HG03558 (cell line): ENCODE data around the gene SLC22A2.
"Not testable (repeated sequence)": the region's sequence is repeated elsewhere in the genome, so short reads cannot be mapped to it uniquely, and the experiment has no call there.

ENCODE experiments used
- ATAC-seq: cut with Tn5 transposase; IDR thresholded peaks from one replicate; pipeline ENCODE4 v1.9.1; 2021; ENCODE audit warnings: moderate number of reproducible peaks; ENCODE audit not compliant: unreplicated experiment; ENCODE audit errors: extremely low read depth

Gene SLC22A2

DNA sequence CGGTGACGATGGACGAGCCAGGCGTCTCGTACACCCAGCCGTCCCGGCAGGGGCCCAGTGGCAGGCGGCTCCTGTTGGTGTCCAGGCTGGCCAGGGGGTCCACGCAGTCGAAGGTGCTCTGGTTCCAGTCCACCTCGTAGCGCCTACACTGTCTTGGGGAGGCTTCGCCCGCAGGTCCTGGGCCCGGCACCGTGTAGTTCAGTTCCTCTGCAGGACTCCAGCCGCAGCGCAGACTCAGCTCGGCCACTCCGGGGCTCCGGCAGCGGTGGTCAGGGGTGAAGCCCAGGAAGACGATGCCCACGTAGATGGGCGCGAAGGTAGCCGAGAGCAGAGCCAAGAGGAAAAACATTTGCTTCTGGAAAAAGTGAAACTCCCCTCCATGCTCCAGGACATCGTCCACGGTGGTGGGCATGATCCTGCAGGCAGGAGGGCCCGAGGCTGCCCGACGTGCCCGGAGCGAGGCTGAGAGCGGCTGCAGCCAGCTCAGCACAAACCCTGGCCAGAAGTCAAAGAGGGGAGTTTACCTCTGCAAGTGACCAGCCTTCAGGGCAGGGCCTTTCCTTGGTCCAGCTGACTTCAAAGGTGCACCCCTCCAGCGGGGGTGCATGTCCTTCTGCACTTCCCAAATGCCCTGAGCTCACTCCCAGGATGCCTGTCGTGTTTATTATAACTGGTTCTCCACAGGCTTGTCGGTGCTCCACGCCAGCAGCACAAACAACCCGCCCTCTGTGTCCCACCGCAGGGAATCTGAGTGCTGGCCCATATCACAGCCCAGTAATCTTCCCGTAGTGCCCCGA, at the start of gene SLC22A2:
SLC22A2 (minus strand) TSS at position 476 of the 797 bp plus-strand sequence; CDS start at position 412, 64 bp downstream.
- ATAC-seq = no peak

DNA sequence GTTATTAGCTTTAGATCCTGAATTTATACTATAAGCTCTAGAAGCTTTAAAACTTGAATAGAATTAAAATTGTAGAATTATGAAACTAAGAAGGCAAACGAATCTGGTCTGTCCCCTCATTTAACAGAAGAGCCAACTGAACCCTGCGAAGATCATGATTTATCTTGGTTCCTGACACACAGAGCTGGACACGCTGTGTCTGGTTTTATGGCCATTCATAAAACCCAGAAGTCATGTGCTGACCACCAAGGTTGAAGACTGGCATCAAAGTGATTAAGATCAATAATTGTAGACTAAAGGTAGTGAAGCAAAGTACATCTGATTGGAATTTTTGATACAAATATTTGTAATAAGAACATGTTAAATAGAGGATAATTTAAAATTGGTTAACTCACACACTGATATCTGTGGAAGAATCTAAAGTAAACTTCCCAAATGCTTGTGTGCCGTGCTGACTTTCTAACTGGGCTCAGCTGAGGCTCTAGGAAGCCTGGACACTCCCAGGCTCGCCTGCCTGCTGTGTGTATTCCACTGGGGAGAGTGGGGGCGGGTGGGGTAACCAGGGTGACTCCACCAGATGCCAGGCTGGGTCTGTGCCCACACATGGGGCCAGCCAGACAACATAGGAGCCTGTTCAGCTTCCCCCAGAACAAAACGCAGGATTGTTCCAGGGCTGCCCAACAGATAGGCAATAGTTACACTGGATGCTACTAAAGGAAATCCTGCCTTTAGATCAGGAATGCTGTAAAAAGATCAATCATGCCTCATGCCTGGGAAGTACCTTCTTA, 47.5 kb upstream of the SLC22A2 start:
- ATAC-seq = no peak

DNA sequence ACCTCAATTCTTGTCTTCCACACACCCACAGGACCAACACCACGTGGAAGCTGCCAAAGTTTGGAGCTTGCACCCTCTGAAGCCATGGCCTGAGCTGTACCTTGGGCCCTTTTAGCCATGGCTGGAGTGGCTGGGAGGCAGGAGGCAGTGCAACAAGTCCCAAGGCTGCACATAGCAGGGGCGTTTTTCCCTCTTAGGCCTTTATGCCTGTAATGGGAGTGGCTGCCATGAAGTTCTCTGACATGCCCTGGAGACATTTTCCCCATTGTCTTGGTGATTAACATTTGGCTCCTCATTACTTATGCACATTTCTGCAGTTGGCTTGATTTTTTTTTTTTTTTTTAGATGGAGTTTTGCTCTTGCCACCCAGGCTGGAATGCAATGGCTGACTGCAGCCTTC, 45.2 kb upstream of the SLC22A2 start:
- ATAC-seq = no peak

DNA sequence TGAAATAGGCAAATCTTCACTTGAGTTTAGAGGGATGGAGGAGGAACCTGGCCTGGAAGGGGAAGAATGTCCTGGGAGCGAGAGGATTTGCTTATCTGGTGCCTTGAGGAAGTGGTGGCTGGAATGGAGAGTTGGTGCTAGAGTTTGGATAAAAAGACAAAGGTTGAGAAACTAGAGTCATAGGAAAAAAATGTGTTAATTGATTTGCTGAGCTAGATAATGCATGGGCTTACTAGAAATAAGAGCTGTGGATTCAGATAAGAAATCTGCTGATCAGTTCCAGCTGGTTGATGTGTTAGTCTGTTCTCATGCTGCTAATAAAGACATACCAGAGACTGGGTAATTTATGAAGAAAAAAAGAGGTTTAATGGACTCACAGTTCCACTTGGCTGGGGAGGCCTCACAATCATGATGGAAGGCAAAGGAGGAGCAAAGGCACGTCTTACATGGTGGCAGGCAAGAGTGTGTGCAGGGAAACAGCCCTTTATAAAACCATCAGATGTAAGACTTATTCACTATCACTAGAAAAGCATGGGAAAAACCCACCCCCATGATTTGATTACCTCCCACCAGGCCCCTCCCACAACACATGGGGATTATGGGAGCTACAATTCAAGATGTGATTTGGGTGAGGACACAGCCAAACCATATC, 43.9 kb upstream of the SLC22A2 start:
- ATAC-seq = not testable (repeated sequence)

DNA sequence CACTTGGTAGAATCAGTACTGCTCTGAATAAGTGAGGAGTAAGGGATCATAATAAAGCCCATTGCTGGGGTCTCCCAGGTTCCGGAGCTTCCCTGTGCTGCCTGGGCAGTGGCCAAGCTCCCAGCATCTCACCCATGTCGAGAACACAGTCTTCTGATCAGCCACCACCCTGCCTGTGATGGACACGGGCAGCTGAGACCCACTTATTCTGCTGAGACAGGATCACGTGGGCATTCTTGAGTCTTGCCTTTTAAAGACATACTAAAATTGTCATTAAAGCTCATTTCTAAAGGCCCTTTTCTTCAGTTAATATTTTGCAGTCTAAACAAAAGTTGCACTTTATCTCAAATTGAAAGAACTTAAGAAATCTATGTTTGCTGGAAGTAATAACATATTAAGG, 42.7 kb upstream of the SLC22A2 start:
- ATAC-seq = no peak

DNA sequence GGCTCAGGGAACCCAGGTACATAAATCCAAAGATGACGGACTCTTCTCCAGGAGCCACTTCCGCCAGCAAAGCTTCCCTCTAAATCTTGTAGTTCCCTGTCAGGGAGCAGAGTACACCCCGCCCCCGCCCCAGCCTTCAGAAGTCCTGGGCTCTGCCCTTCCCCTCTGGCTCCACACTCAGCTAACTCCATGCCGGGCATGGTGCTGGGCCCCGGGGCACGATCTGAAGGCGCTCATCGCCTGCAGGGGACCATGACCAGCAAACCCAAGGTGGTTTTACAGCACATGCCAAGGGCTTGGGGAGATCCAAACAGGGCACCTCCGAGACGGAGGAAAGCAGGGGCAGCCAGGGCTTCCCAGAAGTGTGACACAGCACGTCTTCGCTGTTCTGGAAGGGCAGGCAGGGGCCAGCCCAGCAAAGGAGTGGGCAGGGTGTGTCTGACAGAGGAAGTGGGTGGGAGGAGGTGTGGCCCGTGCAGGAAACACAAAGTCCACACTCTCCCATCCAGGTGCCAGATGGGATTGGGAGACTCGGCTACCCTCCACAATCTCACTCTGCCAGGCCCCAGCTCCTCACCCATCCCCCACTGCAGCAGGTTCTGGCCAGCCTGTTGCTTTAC, 41.6 kb upstream of the SLC22A2 start:
- ATAC-seq = no peak

DNA sequence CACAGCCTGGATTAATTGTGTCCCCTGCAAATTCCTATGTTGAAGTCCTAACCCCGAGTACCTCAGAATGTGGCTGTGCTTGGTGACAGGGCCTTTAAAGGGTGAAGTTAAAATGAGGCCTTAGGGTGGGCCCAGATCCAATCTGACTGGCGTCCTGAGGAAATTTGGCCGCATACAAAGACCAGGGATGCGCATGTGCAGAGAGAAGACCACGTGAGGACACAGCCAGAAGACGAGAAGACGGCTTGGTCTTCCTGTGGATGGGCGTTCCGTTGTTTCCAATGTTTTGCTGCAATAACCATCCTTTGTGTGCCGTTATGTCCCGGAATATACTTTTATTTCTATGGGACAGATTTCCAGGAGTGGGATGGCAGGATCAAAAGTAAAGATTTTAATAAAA, 40.9 kb upstream of the SLC22A2 start:
- ATAC-seq = no peak

DNA sequence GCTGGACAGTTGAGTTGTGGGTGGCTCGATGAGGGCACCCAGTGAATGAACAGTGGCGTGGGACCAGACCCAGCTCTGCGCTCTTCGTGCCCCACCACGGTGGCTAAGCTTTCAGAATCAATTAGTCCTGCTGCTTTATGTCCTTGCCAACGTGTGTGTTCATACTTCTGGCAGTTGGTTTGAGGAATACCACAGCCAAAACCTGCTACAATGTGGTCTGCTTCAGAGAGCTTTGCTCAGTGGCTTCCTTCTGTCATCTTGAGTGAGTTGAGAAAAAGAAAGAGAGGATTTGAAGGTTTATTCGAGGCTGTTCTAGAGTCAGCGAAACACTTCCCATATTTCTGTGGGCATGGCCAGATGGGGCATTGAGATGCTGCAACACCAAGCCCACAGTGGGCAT, 39.5 kb upstream of the SLC22A2 start:
- no peak for ATAC-seq

DNA sequence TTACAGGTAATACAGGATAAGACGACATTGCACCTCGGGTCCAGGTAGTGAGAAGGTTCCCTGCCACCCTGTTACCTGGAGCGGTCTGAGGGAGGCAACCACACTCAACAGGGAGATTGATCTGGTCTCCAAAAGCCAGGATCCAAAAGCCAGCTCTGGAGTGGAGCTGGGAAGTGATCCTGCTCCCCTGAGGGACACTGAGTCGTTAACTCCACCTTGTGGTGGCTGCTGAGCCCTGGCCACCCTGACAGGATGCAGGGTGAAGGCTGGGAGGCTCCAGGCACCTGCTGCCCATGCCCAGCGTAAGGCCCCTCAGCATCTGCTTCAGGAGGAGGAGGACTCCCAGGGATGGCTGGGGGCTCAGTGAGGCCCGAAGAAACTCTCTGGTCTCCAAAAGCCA, 38.7 kb upstream of the SLC22A2 start:
- no peak for ATAC-seq

DNA sequence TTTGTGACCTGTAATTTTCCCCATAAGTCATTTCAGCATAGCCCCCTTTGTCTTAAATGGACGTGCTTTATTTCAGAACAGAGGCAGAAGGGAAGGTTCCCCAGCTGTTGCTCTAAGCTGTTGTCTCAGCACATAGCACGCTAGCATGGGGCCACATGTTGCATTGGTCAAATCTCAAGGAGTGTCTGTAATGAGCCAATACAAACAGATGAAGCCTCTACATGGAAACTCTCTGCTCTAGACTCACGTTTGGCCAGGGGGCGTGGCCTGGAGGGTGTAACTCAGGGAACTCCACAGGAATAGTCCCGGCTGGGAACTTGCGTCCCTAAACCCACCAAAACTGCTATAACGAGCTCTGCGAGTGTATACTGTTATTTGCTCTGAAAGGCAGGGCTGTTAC, 35.2 kb upstream of the SLC22A2 start:
- ATAC-seq = no peak

DNA sequence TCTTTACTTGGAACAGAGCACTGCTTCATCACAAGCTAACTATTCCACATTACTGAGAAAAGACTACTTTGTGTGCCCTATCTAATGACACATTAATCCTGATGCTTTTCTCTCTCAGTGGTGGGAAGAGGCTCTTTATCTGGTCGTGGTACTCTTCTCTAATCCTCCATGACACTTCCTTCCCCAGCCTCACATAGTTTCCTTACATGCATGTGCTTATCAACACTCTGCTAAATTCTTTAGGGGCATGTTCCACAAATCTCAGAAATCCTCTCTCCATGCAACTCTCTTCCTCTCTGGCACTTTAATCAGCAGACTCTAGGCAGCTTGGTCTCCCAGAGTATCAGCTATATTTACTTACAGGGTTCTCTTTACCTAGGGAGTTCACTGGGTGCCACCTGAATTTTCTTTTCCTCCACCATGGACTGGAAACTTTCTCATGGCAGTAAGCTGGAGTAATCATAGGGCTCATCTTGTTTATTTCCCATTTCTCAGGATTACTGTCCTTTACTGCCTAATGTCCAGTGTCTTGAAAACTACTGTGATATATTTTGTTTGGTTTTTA, 27.0 kb upstream of the SLC22A2 start:
- no peak for ATAC-seq

DNA sequence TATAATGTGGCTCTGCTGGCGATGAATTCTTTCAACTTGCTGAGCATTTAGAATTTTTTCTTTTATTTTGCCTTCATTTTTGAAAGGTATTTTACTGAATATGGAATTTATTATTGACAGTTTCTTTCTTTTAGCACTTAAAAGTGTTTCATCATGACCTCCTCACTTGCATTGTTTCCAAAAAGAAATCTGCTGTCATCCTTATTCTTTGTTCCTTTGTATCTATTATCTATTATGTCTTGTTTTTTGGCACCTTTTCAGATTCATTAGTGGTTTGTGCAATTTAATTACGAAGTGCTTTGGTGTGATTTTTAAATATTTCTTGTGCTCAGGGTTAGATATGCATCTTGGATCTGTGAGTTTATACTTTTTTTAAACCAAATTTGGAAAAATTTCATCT, 26.0 kb upstream of the SLC22A2 start:
- ATAC-seq = no peak

DNA sequence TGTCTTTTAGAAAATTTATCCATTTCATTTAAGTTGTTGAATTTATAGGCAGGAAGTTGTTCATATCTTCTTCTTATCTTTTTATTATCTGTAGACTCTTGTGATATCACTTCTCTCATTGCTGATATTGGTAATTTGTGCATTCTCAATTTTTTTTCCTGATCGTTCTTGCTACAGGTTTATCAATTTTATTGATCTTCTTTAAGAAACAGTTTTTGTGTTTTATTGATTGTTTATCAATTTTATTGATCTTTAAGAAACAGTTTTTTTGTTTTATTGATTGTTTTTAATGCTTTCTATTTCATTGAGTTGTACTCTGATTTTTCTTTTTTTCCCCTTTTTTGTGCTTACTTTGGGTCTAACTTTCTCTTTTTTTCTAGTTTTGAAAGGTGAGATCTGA, 23.8 kb upstream of the SLC22A2 start:
- ATAC-seq = no peak

DNA sequence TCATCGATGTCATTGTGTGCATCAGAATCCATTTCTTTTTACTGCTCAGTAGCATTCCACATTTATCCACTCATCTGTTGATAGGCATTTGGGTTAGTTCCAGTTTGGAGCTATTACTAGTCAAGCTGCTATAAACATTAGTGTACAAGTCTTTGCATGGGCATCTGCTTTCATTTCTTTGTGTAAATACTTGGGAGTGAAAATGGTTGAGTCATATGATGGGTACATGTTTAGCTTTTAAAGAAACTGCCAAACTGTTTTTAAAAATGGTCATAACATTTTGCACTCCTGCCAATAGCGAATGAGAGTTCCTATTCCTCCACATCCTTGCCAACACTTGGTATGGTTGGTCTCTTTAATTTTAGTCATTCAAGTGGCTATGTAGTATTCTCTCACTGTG, 21.2 kb upstream of the SLC22A2 start:
- no peak for ATAC-seq

DNA sequence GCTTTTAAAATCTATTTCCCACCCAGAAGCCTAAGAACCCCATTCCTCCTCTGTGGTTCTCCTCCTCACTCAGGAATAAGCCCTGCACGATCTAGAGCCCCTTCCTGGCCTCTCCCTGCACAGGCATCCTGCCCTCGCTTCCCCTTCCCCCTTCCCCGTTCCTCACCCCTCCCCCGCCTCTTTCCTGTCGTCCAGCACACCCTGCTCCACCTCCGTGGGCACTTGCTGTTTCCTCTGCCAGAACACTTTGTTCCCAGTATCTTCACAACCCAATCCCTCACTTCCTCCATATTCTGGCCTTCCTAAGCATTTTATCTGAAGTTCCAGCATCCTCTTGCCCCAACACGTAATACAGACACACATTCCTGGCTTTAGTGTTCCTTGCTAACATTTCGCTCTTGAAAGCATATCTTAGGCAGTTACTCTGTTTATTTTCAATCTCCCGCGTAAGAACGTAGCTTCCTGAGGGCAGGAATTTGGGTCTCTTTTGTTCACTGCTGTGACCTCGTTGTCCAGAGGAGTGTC, 20.2 kb upstream of the SLC22A2 start:
- ATAC-seq = no peak

DNA sequence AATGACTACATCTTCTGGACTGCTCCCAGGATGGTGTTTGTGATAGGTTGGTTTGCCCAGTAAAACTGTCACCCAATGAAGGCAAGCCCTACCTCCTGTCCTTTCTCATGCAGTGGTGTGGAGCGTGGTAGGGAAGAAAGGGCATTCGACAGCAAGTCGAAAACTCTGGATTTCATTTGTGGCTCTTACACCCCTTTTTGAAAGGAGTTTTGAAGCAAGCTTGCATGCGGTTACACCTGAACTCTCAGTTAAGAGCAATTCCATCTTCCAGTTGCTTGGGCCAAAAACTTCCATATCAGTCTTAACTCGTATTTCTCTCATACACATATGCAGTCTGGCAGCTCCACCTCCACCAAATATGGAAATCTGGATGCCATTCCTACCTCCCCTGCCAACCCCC, 19.7 kb upstream of the SLC22A2 start:
- no peak for ATAC-seq

DNA sequence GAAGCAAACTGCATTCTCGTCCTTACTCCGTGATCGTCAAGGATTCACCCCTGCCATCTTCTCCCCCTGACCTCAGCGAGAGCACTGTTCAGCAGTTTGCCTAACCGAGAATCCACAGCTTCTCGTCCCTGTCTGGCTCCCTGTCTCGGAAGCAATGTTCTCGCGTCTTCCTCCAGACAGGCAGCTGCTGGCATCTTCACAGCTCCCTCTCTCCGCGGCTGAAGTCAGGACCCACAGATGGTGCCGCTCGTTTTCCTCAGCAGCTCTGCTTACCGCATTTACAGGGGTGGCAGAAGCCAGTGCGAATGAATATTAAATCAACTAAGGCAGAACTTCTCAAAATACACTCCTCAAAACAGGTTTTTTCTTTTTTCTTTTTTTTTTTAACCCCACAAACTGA, 18.9 kb upstream of the SLC22A2 start:
- no peak for ATAC-seq

DNA sequence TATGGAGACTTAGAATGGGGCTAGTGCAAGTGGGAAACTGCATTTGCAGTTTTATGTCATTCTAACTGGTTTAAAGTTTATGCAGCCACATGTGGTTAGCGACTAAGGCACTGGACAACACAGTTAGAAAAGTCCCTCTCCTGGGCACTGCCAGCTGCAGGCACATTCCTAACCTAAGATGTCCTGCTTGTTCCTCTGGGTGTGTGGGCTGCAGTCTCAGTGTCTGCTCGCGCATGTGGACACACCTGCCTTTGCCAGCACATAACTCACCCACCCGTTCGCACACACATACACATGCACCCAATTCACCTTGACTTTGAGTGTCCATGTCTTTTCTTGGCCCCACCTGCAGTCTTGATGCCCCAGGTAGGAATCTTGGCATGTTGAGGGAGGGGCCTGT, 18.5 kb upstream of the SLC22A2 start:
- ATAC-seq = no peak

DNA sequence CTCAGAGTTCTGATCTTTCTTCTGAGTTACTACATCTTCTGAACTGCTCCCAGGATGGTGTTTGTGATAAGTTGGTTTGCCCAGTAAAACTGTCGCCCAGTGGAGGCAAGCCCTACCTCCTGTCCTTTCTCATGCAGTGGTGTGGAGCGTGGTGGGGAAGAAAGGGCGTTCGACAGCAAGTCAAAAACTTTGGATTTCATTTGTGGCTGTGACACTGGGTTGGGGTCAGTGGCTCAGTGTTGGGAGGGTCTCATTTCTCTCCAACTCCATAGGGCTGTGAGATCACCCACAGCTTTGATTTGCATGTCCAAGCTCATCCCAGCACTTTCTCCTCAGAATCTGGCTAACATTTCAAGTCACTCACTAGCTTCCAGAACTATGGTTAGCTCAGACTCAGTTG, 17.5 kb upstream of the SLC22A2 start:
- no peak for ATAC-seq

DNA sequence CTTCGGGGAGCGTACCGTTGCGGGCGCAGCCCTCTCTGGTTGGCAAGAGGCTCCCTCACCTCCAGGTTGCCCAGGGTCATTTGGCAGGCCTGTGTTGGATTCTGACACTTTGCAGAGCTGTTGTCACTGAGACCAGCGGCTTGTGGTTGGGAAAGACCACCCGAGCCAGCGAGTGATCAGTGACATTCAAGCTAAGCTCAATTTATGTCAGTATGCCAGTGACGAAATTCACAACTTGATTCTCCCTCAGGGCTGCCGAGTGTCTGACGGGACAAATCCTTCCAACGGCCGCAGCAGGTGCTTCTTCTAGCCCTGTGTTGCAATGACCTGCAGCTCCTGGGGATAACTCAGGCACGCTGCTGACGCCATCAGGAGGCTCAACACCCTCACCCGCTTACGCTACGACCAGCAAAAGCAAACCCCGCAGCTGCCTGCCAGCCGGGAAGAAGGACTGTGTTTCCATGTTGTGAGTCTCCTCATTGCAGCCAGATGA, 16.9 kb upstream of the SLC22A2 start:
- ATAC-seq = no peak
